AML-193 (cell line): ENCODE data around the gene PIEZO1.
"Not testable (repeated sequence)": the region's sequence is repeated elsewhere in the genome, so short reads cannot be mapped to it uniquely, and the experiment has no call there.

Experiments
- DNase-seq, 2 experiments: peaks; one replicate each; lab custom pipeline; 2025; lab: John Stamatoyannopoulos, UW

The PIEZO1 gene

DNA sequence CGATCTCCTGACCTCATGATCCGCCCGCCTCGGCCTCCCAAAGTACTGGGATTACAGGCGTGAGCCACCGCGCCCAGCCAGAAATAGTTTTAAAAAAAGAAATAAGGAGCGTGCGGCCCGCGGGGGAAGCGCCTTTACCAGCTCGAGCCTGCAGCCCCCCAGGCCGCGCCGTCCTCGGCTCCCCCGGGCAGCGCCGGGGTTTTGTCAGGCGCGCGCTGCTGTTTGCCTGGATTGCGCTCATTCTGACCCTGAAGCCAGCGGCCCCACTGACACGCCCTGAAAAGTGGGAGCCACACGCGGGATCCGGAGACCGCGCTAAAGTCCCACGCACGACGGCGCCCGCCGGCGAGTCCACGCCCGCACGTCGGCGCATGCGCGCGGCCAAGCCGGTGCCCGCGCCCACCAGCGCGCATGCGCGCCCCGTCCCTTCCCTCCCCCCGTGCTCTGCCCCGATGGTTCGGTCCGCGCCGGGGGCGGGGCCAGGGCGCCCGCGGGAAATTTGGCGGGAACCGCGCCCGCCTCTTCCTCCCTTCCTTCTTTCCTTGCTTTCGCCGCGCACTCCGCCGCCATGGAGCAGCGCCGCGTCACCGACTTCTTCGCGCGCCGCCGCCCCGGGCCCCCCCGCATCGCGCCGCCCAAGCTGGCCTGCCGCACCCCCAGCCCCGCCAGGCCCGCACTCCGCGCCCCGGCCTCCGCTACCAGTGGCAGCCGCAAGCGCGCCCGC is 18.4 kb upstream of the PIEZO1 start, which contains the start of gene CDT1:
Gene CDT1, plus strand, starts transcription at position 526 of the 724 bp plus-strand sequence. Its CDS starts 43 bp downstream, at position 569.
- peak; percentile 54 to 56 for DNase-seq

DNA sequence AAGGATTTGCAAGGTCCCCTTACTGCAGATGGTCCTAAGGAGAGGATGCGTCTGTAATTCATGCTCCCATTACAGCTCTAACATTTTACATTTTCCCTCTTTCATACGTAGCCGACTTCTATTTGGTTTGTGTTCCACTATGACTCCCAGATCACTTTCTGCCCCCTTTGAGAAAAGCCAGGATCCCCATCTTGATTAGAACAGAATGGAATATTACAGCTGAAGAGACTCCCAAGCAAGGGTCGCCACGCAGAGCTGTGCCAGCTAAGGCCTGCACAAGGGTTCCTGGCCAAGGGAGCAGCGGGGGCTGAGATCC is 15.2 kb upstream of the PIEZO1 start:
- no peak for DNase-seq

DNA sequence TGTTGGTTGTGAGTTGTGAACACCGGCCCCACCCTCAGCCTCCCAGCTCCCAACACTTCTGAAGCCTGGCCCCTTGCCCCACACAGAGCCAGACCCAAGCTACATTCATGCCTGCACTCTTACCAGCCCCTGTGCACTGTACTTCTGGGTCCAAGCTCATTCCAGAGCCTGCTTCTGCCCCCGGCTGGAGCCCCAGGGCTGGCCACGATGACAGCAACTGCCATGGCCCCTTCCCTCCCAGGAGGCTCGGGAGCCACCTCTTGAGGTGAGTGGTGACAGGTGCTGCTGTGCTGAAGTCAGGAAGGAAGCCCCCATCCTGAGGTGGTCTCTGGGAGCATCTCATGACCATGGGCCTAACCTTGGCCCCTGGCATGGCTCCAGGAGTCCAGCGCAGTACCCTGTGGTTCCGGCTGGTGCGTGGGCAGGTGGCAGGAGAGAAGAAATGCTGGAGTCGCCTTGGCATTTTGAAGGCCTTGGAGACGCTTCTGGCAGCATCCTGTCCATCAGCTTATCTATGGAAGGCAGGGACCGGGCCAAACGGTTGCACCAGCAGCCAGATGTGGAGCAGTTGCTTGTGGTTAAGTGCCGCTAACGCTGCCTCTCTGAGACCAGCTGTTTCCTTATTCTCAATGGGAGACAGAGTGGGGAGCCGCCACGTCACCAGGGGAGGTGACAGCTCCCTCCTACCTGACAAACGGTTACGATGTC is 14.7 kb upstream of the PIEZO1 start:
- DNase-seq = peak; percentile 91 to 93

DNA sequence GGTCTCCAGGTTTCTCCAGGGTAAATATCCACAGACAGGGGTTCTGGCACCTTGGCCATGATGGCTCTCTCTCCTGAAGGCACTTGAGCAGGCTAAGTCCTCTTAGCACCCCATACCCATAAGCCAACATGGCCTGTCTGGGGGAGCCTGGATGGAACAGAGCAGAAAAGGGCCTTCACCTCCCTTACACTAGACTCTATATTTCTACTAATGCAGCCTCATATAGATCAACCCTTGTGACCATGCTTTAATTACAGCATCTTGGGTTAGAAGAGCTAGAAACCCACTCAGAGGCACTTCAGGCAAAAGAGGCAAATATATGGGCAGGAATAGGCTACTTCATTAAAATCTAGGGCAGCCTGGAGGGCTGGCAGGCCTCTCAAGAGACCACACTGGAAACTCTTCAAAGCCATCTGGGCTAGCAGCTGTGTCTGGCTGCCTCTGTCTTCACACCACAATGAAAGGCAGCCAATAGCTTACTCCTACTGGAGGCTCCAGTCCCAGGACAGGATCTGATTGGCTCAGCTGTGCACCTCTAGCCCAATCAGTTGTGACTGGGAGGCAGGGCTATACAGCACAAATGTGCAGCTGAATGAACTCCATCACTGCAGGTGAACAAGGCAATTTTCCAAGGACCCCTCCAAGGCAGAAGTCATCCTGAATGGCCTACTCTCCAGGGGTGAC is 13.9 kb upstream of the PIEZO1 start:
- DNase-seq = no peak

DNA sequence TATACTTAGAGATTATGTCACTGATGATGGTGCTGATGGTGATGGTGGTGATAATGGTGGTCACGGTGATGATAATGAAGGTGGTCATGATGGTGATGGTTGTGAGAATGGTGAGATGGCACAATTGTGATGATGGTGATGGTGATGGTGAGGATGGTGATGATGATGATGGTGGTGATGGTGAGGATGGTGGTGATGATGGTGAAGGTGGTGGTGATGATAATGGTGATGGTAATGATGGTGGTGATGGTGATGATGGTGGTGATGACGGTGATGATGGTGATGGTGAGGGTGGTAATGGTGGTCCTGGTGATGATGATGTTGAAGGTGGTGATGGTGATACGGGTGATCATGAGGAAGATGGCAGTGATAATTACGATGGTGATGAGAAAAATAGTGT is 13.1 kb upstream of the PIEZO1 start:
- no peak for DNase-seq

DNA sequence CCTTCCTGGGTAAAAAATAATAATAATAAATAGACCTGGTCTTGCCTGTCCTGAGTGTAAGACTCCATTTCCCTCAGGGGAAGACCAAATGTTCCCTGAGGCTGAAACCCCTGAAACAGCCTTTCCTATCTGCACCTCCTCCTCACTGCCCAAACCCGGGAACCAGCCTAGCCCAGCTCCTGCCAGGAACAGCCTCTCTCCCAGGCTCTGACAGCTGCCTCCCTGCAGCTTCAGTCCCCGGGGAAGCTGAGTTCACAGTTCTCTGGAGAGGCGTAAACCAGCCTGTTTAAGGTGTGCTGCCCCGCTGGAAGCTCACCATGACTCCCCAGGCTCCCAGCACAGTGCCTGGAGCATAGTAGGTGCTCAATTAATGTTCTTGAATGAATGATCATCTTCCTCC is 11.3 kb upstream of the PIEZO1 start:
- DNase-seq = no peak

DNA sequence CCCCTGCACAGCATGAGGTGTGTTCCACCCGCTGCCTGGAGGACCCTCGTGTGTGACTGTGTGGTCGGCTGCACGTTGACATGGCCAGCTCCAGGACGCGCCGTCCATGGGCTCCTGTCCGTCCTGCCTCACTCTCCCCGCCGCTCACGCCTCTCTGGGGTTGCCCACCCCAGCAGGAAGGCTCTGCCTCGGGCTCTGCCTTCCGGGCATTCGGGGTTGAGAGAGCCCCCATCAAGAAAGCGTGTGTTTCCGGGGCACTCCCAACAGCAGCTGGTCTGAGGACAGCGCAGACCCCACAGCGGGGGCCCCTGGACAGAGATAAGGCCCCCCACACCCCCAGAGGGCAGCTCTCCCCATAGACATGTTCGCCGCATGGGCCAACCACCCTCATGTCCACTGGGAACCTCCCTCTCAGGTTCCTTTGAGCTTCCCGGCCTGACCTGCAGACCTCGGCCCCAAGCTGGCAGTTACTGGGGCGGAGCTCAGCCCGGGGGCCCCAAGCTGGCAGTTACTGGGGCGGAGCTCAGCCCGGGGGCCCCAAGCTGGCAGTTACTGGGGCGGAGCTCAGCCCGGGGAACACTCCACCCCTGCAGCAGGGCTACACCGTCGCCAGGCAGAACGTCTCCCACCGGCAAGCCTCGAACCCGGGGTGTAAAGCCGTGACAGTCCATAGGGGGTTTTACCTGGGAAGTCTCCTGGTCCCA is 8.4 kb upstream of the PIEZO1 start:
- peak in 1 of 2 experiments; percentile 18 for DNase-seq

DNA sequence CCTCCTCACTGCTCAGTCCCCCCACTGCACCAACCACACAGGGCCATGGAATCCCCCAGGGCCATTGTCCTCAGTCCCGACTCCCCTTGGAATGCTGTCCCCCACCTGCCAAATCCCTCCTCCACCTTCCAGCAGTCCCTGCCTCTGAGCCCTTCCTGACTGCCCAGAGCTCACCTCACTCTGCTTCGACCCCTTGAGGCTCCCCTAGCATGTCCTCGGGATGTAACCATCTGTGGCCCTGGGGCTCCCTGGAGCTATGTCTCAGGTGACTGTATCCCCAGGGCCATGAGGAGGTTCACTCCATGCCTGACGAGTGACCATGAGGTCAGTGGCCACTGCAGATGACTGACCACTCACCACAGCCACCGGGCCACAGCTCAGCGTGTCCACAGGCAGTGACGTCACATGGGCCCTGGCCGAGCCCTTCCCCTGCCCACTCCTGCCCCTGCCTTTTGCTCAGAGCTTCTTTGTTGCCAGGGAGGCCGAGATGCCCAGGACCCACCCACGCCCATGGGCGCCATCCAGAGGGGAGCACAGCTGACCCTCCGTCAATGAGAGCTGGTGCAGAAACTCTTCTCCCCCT is 7.7 kb upstream of the PIEZO1 start:
- DNase-seq = no peak

DNA sequence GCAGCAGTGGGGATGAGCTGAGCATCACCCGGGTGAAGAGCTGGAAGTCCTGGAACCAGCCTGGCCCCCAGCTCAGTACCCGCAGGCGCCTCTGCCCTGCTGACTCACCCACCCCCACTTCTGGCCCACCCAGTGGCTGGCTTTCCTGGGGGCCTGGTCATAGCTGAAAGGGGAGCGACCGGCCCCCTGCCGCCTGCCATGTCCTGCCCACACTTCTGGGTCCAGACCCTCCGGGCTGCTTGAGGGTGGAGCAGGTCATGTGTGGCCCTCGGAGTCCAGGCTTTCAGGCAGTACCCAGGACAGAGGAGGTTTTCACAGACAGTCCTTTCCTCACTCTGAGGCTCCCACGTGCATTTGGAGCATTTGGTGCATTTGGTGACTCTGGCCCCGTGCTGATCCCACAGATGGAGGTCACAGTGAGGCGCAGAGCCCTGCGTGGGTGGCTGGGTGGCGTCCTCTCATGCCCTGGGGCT is 7.1 kb upstream of the PIEZO1 start:
- DNase-seq = no peak

DNA sequence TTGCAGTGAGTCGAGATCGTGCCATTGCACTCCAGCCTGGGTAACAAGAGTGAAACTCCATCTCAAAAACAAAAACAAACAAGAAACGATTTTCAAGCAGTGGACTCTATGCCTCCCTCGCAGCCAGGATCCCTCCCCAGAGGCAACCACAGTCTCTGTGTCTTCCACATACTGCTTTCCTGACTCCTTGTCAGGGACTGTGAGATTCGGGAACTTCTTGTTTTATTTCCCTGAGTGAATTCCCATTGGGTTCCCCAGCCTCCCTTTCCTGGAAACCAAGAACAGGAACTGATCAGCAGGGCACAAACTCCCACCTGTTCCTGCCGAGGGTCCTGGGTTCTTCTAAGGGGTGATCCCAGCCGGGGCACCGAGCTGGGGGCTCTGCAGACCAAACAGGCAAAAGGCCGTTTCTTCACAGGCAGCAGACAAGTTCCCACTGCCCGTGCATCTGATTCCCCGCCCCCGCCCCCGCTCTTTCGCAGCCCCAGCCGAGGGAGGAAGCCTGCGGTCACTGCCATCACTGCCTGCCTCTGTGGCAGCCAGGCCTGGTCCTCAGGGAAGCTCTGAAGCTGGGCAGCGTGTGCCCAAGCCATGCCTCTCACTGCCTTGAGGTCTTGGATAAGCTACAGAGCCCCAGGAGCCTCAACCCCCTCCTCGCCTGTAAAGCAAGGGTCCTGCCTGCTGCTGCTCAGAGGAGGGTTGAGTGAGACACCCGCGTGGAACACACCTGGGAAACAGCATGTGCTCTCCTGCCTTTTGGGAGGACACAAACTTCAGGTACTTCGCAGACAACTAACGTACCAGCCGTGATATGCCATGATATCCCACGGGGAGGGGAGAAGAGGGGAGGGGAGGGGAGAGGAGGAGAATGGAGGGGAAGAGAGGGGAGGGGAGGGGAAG is 5.5 kb upstream of the PIEZO1 start:
- peak; percentile 73 to 86 for DNase-seq

DNA sequence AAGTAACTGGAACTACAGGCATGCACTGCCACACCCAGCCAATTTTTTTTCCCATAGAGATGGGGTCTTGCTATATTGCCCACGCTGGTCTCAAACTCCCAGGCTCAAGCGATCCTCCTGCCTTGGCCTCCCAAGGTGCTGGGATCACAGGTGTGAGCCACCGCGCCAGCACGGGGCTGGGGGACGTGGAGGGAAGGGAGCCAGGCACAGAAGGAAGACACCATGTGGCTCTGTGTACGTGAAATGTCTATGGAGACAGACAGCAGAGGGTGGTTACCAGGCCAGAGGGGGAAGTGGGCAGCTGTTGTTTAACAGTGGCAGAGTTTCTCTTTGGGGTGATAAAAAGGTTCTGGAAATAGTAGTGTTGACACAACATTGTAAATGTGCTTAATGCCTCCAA is 4.6 kb upstream of the PIEZO1 start:
- peak; percentile 74 to 83 for DNase-seq

DNA sequence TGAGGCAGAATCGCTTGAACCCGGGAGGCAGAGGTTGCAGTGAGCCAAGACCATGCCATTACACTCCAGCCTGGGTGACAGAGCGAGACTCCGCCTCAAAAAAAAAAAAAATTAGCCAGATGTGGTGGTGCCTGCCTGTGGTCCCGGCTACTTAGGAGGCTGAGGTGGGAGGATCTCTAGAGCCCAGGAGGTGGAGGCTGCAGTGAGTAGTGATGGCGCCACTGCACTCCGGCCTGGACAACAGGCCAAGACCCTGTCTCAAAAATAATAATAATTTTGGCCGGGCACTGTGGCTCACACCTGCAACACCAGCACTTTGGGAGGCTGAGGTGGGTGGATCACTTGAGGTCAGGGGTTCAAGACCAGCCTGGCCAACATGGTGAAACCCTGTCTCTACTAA is 3.7 kb upstream of the PIEZO1 start:
- DNase-seq = not testable (repeated sequence)

DNA sequence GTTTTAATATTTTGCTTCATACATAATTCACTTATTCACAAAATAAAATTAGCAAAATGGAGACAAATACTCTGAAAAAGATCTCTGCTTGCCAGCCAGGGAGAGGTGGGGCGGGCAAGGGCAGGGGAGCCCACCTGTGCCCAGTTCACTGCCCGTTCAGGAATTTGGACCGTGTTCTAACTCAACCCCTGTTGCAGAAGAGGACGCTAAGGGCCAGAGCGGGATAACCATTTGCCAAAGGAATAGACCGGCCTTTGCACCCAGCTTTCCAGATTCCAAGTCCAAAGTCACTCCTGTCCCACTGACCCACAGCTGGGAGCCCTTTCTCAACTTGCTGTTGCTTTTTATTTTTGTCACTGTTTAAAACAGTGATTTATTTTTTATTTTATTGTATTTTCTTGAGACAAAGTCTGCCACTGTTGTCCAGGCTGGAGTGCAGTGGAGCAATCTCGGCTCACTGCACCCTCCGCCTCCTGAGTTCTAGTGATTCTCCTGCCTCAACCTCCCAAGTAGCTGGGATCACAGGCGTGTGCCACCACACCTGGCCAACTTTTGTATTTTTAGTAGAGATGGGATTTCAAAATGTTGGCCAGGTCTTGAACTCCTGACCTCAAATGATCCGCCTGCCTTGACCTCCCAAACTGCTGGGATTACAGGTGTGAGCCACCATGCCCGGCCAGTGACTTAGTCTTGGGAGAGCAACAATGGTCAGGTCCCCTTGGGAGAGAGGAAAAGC is 2.7 kb upstream of the PIEZO1 start:
- DNase-seq = no peak

DNA sequence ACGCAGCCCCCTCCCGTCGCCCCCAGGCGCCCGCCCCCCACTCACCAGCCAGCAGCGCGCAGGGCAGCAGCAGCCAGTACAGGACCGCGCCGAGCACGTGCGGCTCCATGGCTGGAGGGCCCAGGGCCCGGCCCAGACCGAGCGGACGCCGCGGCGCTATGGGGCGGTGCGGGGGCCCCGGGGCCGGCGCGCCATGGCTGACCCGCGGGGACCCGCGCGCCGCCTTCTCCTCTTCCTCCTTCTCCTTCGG is 239 bp downstream of the PIEZO1 start:
- DNase-seq = no peak

DNA sequence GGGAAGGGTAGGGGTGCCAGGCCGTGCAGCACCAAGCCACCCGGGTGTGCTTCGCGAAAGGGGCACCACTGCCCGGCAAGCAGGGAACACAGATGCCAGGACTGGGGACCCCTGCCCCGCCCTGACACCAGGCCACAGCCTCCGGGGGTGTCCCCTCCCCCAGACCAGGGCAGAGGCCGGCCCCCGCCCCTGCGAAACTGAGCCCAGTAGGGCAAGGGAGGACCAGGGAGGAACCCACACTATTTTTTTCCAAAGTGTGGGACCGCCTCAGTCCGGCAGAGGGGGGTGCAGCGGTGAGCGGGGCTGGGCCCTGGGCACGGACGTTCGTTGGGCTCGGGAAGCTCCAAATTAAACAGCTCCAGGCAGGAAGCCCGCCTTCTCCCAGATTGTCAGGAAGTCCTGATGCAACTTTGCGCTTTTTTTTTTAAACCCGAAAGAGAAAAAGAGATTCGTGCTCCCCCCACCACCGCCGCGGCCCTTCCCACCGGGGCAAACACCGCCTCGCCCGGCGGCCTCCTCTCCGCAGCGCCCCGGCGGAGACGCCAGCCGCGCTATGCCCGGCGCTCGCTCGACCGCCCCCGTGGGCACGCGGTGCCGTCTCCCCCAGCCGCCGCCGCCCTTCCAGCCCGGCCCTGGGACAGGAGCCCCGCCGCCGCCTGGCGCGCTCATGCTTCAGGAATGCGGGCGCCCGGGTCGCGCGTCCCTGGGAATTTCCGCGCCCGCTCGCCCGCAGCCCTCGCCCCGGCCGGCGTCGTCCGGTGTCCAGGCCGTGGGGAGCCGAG is 755 bp downstream of the PIEZO1 start:
- DNase-seq = peak; percentile 47 to 51

DNA sequence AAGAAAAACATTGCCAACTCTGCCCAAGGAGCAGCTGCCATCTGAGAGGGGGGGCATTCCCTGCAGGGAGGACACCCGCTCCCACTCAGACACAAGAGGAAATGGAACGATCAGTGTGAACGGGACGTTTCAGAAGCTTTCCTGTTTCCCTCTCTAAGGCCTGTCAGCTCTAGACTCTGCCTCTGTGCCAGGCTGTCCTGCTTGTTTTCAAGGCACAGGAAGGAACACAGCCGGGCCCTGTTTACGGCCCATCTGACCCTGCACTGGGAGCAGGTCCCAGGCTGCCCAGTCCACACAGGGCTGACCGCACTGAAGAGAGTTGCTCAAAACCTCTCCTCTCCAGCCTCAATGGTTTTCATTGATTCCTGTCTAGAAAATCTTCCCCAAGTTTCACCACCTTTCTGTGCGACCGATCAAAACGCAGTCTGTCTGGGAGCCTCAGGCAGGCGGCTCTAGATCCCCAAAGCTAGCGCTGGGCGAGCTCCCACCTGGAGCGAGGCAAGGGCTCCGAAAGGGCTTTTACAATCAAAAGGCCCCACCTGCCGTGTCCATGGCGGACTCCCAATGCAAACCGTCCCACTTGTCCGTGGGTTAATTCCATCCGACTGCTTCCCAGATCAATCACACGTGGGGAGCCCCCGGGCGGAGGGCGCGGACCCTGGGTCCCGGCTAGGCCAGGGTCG is 1.5 kb downstream of the PIEZO1 start:
- peak in 1 of 2 experiments; percentile 17 for DNase-seq

DNA sequence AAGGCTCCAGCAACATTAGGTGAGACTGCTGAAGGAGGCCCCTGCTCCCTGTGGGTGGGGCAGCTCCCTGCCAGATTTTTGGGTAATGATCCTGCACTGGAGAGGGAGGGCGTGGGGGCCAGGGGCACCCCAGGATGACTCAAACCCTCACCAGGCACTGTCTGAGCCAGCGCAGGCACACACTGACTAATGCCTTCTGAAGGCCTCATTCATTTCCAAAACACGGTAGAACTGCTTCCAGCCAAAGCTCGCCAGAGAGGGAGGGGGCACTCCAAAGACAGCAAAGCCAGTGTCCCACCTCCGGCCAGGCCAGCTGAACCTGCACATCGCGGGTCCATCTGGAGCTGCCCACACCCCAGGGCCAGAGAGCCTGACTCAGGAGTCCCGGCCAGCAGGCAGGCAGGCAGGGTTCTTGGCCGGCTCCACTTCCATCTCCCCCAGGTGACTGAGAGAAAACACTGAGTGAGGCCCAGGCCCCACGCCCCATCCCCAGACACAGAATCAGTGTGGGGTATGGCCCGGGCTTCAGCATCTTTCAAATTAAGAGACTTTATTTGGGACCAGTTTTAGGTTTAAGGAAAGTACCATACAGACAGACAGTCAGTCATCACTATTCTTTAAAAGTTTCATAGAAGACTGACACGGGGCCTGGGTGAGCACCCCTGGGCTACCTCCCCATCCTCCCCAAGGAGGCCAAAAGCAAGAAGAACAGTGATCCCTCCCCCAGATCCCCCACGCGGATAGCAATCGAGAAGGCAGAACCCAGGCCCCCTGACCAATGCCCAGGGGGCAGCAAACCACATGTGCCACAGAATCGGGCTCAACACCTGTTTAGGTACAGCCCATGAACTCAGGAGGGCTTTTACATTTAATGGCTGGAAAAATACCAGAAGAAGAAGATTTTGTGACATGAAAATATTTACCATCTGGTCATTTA is 2.3 kb downstream of the PIEZO1 start:
- no peak for DNase-seq
